ENCODE measurements around the gene CHP1.
"Not testable (repeated sequence)": the region's sequence is repeated elsewhere in the genome, so short reads cannot be mapped to it uniquely, and the experiment has no call there.

CHP1 gene

GRCh38 chr15:41258750-41259471, 27.8 kb downstream of the CHP1 start:
- no peak for DNase-seq

- DNase-seq = no peak
Observed at GRCh38 chr15:41259546-41260189, 28.6 kb downstream of the CHP1 start.

- not testable (repeated sequence) for DNase-seq
Observed at GRCh38 chr15:41260924-41261323, 29.9 kb downstream of the CHP1 start.

- DNase-seq = no peak
Observed at GRCh38 chr15:41262571-41262970, 31.5 kb downstream of the CHP1 start.

GRCh38 chr15:41263891-41264351, 32.9 kb downstream of the CHP1 start:
- no peak for DNase-seq

- DNase-seq = no peak
Observed at GRCh38 chr15:41269887-41270286, 38.8 kb downstream of the CHP1 start.

GRCh38 chr15:41276831-41277230, 45.8 kb downstream of the CHP1 start:
- DNase-seq = no peak

- DNase-seq = no peak
Observed at GRCh38 chr15:41278319-41278718, 47.3 kb downstream of the CHP1 start.

- DNase-seq = no peak
Observed at GRCh38 chr15:41279535-41280283, 48.6 kb downstream of the CHP1 start.

- DNase-seq = no peak
Observed at GRCh38 chr15:41281236-41281635, 50.2 kb downstream of the CHP1 start.

GRCh38 chr15:41282436-41282835, 51.4 kb downstream of the CHP1 start:
- DNase-seq = not testable (repeated sequence)

GRCh38 chr15:41282980-41283652, 52.0 kb downstream of the CHP1 start:
- DNase-seq = not testable (repeated sequence)

- DNase-seq = peak; percentile 98 to 99
Observed at GRCh38 chr15:41283653-41284426, 52.8 kb downstream of the CHP1 start.

GRCh38 chr15:41284427-41285177, 53.5 kb downstream of the CHP1 start:
- peak in 1 of 2 donors; percentile 26 for DNase-seq

- no peak for DNase-seq
Observed at GRCh38 chr15:41285285-41285684, 54.2 kb downstream of the CHP1 start.

- DNase-seq = no peak
Observed at GRCh38 chr15:41286665-41287333, 55.7 kb downstream of the CHP1 start.

GRCh38 chr15:41288464-41288863, 57.4 kb downstream of the CHP1 start:
- DNase-seq = no peak

GRCh38 chr15:41289953-41290352, 58.9 kb downstream of the CHP1 start:
- no peak for DNase-seq

- DNase-seq = peak in 1 of 2 donors; percentile 52
Observed at GRCh38 chr15:41291065-41291631, 60.1 kb downstream of the CHP1 start.

- DNase-seq = no peak
Observed at GRCh38 chr15:41292521-41292920, 61.5 kb downstream of the CHP1 start.

GRCh38 chr15:41301139-41301538, 70.1 kb downstream of the CHP1 start:
- DNase-seq = not testable (repeated sequence)

Measured in CD4-positive, alpha-beta T cell treated with Interleukin-1 beta for 1 hour (primary cell).